HG03095 (cell line): ENCODE measurements around the gene BFSP2.

Experiments
- ATAC-seq: cut with Tn5 transposase; IDR thresholded peaks from one replicate; pipeline ENCODE4 v1.9.1; 2021; ENCODE audit warnings: moderate library complexity; ENCODE audit not compliant: unreplicated experiment

The BFSP2 gene

GRCh38 chr3:133400006-133400515 is at the start of gene BFSP2:
Gene BFSP2, plus strand, starts transcription at chr3:133400056. Its CDS starts 28 bp downstream, at chr3:133400084.
- no peak for ATAC-seq

GRCh38 chr3:133354721-133355120 is 45.1 kb upstream of the BFSP2 start:
- no peak for ATAC-seq

DNA sequence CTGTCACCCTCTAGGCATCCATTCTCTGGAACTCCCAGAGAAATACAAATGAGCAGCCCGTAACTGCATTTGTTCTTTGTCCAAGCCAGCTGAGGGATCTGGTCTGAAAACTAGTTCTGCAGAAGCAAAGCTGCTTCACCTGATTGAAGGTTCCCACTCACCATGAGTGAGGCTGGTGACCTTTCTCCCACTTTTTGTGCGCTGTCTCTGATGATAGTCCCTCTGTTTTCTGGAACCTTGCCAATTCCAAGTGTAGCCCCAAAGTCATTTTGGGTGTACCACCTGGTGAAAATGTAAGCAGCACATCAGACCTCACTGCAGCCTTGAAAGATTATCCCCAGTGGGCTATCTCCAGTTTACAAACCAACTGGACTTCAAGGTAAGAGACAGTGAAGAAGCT is 39.4 kb upstream of the BFSP2 start:
- no peak for ATAC-seq

DNA sequence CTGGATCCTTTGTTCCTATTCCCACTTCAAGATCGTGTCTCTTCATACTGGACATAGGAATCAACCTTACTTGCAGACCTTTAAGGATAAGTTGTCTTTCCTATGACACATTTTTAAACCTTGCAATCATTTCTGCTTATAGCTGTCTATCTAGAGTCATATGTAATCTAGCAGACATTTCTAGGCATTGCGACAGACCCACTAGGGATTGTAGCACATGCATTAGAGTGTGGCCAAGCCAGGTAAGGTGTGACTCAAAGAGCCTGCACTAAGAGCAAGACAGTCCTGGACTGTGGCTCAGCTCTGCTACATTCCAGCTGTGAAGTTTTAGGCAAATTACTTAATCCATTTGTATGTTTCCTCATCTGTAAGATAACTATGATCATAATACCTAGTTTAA is 38.8 kb upstream of the BFSP2 start:
- no peak for ATAC-seq

DNA sequence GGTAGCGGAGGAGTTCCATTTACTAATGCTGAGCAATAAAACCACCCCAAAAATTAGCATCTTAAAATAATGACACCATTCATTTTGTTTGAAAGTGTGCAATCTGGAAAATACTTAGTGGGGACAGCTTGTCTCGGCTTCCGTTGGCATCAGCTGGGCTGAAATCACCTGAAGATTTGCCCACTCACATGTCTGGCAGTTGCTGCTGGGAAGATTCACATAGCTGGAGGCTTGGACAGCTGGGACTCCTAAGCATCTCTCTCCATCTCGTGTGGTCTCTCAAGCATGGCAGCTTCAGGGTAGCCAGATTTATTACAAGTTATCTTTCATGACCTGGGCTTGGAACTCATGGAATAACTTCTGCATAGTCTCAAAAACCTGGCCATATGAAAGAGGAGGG is 38.4 kb upstream of the BFSP2 start:
- no peak for ATAC-seq

GRCh38 chr3:133362539-133362938 is 37.3 kb upstream of the BFSP2 start:
- no peak for ATAC-seq

DNA sequence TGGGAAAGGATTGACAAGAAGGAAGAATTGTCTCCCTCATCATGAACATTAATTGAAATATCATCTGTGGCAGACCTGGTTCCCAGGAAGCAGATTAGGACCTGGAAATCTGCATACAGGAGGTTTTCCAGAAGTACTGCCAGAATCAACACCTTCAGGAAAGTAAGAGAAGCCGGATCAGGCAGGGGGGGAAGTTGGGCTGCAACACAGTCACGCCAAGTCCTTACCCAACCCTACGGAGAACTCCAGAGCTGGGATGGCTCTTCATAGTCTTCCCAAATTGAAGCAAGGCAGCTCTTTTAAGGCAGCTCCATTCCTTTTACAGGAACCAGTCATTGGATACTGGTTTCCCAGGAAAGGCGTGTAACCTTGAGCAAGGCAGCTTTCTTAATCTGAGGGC is 35.2 kb upstream of the BFSP2 start:
- no peak for ATAC-seq

DNA sequence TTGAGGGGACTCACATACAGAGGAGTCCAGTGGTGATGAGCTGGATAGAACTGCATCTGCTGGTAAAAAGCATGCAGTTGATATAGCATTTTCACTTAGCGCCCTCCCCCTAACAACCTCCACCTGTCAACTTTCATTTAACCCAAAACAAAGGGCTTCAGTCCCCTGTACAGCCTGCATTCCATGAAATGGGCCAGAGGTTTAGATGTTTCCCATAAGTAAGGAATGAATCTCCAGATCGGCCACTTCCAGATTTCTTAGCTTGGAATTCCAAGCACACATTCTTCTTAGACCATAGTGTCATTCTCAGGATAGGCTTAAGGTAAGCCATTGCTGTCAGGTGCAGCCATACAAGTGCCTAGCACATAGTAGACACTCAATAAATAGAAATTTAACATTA is 32.9 kb upstream of the BFSP2 start:
- no peak for ATAC-seq

DNA sequence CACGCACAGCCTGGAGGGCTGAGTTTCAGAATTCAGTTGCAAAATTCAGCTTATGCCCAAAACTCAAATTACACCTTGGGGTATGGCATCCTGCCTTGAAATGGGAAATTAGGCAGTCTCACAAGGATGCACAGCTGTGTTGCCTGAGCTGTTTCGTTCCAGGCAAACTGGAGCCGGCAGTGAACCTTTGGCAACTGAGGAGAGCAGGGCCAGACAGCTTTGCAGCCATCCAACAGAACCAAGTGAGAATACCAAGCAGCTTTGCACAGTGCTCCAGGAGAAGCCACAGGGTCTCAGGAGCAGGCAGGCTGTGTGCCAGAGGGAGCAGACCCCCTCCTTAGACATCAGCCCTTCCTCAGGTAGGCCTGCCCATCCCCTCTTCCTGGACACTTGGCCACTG is 32.5 kb upstream of the BFSP2 start:
- ATAC-seq = no peak

DNA sequence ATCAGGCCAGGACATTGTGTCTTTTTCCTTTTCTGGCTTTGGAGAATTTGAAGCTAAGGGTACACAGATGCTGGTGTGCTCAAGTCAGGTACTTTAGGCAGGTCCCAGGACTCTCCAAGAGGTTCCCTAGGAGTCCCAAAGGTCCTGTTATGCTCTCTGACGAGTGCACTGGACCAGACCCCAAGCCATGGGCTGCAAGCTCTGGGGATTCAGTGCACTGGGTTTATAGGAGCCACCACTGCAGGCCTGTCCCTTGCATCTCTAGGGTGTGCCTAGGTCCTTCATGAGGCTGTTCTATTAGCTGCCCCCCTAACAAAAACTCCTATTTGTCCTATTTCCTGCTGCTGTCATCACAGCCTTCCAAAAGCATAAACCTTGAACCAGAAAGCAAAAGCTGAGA is 31.9 kb upstream of the BFSP2 start:
- ATAC-seq = no peak

DNA sequence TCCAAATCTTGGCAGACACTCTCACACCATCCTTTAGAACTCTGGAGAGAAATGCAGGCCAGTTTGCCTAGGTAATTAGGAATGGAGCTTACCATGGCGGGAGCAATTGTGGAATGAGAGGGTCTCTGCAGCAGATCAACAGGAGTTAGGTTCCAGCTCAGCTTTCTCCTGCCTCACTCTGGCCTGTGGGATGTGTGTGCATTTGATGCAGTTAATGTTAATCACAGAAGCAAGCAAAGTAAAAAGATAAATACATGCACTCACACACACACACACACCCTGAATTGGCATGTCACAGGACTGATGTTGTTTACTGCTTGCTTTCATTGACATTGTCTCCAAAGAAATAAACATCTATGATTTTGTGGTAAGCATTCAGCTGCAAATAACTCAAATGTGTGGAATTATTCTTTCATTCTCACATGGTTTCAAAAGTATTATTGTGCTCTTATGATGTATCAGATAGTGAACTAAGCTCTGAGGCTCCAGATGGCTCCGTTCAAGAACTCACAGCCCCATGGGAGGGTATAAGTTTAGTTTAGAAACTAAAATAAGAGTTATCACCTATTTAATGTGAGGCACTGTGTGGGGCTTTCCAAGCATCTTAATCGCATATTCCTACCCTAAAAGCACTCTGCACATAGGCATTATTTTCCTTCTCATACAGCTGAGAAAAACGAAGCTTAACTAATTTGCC is 31.3 kb upstream of the BFSP2 start:
- no peak for ATAC-seq

DNA sequence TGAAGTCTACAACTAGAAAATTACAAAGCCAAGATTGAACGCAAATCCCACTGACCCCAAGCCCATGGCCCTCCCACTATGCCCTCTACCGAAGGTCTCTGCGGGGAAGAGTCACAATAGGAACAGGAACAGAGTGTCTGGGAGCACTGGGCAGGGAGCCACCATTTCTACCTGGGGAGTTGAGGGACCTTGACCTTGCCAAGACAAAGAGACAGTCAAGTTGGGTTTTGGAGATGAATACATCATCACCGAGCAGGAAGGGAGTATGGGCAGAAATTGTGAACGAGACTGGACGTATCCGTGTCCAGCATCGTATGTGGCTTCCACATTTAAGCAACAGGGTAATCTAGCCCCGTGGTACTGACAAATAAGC is 30.8 kb upstream of the BFSP2 start:
- no peak for ATAC-seq

DNA sequence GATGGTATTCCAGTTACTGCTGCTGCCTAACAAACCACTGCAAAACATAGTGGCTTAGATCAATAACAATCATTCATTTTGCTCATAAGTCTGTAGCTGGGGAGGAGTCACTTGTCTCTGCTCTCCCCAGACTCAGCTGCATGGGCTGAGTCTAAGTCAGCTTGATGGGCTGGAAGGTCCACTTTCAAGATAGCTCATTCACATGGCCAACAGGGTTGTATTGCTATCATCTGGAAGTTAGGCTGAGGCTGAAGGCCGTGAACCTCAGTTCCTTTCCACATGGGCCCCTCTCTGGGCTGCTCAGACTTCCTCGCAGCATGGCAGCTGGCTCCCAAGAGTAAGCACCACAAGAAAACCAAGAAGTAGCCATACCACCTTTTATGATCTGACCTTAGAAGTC is 28.7 kb upstream of the BFSP2 start:
- no peak for ATAC-seq

DNA sequence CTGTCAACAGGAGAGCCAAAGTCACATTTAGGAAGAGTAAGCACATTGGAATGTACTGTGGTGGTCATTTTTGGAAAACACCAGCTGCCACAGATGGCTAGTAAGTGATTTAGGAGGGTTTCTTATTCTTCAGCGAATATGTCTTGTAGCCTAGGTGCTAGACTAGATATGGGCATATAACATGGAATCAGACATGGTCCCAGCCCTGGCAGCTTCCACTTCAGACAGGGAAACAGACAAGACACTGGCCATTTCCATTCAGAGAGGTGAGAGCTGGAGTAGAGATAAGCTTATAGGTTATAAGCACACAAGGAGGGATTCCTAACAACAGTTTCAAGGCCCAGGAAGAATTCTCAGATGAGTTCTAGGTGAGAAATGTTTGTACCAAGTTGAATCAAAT is 28.2 kb upstream of the BFSP2 start:
- no peak for ATAC-seq

DNA sequence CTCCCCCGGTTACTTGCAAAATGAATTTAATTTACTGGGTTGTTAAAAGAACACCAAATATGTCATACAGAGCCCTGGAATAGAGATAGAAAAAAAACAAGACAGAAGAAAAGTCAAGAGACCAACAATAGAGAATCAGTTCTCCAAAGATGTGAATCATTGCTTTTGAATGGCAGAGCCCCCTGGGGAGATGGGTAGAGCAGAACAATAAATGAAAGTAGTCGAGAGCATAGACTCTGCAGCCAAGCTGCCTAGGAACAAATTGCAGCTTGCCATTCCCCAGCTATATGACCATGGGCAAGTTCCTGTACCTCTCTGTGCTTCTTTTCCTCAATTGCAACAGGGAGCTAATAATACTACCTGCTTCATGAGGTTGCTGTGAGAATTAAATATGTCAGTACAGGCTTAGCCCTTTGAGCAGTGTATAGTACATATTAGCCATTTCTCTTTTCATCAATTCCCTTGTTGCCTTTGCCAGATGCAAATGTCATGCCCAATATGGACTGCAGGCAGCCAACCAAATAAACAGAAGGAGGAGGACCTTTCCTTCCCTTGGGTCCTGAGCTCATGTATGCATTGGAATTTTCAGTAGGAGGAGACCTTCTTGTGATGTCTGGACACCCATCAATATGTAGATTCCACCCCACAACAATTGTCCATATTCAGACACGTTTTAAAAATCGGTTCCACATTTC is 25.0 kb upstream of the BFSP2 start:
- ATAC-seq = no peak

GRCh38 chr3:133375403-133375745 is 24.5 kb upstream of the BFSP2 start:
- ATAC-seq = no peak

- ATAC-seq = no peak
Observed at GRCh38 chr3:133376810-133377209, 23.0 kb upstream of the BFSP2 start.

GRCh38 chr3:133377396-133377795 is 22.5 kb upstream of the BFSP2 start:
- ATAC-seq = no peak

GRCh38 chr3:133379926-133380325 is 19.9 kb upstream of the BFSP2 start:
- ATAC-seq = no peak

- no peak for ATAC-seq
Observed at GRCh38 chr3:133380481-133381225, 19.2 kb upstream of the BFSP2 start.

DNA sequence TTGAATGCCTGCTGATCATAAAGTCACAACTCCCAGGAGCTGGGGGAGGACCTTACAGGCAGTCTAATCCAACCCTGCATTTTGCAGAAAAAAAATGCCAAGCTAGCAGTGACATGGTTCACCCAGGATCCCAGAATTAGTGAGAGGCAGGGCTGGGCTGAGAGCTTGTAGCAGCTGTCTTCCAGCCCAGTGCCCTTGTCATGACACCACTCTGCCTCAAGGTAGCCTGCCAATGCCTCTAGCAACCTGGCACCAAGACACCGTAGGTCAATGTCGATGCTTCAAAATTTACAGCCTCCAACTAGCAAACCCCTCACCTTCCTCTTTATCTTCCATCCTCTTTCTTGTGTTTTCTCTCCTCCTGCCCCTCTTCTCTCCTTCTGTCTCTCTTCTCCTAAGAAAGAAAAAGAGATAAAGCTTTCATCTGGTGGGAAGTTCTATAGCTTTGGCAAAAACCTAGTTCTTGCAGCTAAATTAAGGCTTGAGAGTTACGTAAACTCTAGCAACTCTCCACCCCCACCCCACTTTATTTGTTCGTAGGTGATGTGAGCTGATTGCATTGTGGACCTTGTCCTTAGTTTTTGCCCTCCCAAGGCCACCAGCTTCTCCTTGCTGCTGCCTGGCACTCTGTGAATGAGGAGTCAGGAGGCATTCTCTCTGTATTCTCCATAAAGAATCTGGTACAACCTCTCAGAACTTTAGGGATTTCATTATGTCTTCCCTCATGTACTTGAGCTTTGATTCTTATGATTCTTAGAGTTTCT is 18.3 kb upstream of the BFSP2 start:
- no peak for ATAC-seq
